LNCAP (cell line): ENCODE results near the gene NXPH1.

ENCODE experiments used
- TF ChIP-seq, protein P1 (sequence below): fragments of 450-650 bp; IDR thresholded peaks from 2 replicates; pipeline ENCODE4 v1.5.1; 2017; ENCODE audit warnings: mild to moderate bottlenecking

NXPH1 gene

DNA sequence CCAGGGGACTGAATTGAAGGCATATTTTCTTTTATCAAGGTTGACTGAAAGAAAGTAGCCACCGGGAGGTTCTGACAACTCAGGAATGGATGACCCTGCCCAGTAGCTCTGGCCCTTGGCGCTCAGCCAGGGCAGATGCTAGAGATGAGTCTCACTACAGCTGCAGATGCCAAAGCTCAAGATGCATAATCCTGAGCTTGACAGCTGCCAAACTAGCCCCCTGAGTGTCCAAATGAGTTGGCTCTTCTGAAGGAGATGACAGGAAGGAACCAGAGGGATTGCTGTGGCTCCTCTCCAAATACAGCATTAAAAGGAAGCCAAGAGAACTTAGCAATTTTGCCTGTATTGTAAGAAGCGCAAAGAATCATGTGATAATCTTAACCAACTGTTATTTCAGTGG lies 78.4 kb downstream of the NXPH1 start:
- TF ChIP-seq, protein P1, sequence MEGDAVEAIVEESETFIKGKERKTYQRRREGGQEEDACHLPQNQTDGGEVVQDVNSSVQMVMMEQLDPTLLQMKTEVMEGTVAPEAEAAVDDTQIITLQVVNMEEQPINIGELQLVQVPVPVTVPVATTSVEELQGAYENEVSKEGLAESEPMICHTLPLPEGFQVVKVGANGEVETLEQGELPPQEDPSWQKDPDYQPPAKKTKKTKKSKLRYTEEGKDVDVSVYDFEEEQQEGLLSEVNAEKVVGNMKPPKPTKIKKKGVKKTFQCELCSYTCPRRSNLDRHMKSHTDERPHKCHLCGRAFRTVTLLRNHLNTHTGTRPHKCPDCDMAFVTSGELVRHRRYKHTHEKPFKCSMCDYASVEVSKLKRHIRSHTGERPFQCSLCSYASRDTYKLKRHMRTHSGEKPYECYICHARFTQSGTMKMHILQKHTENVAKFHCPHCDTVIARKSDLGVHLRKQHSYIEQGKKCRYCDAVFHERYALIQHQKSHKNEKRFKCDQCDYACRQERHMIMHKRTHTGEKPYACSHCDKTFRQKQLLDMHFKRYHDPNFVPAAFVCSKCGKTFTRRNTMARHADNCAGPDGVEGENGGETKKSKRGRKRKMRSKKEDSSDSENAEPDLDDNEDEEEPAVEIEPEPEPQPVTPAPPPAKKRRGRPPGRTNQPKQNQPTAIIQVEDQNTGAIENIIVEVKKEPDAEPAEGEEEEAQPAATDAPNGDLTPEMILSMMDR: no peak

DNA sequence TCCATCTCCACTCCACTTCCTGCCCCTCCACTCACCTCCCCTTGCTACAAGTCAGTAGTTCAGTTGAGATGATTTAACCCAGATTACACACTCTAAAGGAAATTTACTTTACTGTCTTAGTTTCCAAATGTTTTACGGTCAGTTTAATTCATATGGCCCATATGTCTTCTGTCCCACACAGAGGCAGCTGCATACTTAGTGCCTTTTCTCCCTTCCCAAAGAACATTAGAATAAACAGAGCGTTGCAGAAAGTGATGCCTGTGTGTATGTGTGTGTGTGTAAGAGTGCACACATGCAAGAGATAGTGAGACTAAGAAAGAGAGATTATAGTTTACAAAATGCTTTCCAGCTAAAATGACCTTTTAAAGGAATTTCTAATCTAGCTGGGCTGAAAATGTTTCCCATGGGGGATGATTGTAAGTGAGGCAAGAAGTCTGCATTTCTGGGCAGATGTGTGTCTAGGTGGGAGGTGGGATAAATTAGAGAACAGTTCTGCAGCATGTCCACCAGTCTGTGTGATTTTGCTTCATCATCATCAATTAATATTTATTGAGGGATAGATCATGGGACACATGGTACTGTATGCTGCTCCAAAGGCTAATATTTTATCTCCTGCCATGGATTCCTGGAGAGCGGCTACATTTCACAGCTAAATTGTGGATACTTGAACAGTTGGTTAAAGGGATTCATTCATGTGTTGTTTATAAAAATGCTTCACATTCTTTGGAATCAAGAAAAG lies 81.5 kb downstream of the NXPH1 start:
- TF ChIP-seq, protein P1: no peak

DNA sequence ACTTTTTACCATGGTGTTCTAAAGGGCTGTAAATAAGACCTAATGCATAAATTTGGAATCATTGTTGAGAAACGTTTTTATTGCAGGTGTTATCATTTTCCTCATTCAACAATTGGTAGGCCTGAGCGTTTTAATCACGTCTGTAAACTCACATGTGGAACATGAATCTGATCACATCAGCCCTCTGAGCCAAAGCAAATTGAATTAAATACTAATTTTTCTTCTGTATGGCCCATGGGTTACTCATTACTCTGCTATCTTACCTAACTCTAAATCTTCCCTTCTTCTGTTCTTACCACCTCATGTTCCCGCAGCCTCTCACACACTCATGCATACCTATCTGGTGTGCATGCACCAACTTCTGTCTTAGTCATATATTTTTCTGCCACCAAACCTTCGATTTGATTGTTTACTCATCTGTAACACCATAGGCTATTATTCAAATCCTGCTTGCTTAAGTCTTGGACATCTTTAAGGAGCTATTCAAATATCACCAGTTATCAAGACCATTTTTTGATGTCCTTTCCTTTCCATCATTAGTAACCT lies 82.3 kb downstream of the NXPH1 start:
- TF ChIP-seq, protein P1: no peak

DNA sequence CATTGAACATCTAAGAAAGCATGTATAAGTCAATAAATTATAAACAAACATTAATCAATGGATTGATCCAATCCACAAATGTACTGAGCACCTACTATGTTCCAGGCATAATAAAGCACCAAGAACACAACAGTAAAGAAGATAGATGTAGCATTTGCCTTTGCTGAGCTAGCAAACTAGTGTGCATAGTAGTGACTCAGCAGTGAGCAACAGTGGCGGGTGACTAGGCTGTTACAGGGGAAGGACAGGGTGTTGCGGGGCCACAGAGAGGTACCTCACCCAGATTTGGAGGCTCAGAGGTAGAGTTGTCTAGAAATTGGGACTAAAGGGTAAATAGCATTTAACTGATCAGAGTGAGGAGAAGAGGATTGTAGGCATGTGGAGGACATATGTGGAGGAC lies 83.6 kb downstream of the NXPH1 start:
- TF ChIP-seq, protein P1: no peak

DNA sequence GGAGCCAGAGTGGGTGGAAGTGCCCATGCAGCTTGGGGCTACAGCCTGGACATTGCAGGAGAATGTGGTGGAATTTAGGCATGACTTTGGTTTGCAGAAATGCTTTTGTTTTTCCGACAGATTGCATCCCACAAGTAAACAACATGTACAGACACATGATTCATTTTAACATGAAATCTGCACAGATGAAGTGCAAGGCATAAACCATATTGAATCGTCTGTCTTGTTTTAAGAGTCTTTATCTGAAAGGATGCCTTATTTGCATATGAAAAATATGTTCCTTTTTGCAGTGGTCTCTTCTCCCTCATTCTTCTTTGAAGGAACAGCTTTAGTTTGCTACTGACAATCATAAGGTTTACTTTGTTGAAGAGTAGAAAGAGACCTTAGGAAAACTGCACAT lies 94.9 kb downstream of the NXPH1 start:
- TF ChIP-seq, protein P1: no peak

DNA sequence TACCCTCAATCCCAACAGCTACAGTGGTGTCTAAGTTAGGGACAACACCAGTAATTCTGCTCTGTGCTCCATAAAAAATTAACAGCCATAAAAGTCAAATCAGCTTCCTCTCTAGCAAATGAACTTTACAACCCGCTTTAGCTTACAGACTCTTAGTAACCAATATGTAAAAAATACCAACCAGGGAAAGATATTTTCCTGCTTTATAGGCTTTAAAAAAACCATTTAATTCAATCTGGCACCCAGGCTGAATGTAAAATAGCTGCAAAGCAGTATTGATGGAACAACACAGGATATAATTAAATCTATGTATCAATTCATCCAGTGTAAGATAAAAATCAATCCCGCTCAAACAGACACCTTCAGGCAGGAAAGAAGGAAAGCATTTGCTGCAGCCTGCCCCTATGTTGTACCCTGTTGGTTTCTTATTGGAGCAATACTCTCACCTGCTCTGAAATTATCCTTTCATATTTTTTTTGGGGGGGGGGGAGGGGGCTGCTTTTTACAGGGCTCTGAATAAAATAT lies 98.6 kb downstream of the NXPH1 start:
- TF ChIP-seq, protein P1: no peak

DNA sequence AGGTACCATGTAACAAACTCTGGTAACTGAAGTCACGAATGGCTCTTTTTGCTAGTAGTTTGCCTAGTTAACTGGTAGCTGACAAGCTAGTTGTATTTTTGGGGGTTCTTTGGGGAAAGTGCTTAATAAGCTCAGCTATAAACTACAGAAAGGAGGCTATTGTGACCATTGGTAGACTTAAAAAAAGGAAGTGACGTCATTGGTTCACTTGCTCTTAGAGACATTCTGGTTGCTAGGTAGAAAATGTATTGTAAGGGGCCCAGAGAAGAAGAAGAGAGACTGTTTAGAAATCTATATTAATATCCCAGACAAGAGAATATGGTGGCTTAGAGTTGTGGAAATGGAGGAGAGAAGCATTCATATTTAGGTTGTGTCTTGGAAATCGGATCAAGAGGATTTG lies 103.0 kb downstream of the NXPH1 start:
- TF ChIP-seq, protein P1: no peak
